Stomach (tissue), 4 donors: ENCODE results near the gene NEU4.

Source experiments
- CTCF ChIP-seq, 7 experiments: fragments of 450-650 bp in 4 of 7; fragments of 200-600 bp in 3 of 7; sonication (generic) in 3 of 7; IDR thresholded peaks; one replicate each; pipeline ENCODE4 v1.5.1; 2016 to 2019; ENCODE audit warnings: antibody characterized with exemption in 7 of 7, control low read depth in 2 of 7, mild to moderate bottlenecking in 1 of 7
- POLR2A ChIP-seq, 4 donors: fragments of 450-650 bp; IDR thresholded peaks; one replicate each; pipeline ENCODE4 v1.6.1; 2016; ENCODE audit warnings: antibody characterized with exemption in 4 of 4, control low read depth in 2 of 4, mild to moderate bottlenecking in 1 of 4, moderate library complexity in 1 of 4

- no peak for TF ChIP-seq CTCF (IDR thresholded peaks at IDR 0.05)
- no peak for TF ChIP-seq POLR2A (IDR thresholded peaks at IDR 0.05)
Observed at GRCh38 chr2:241835611-241836010, 26.6 kb downstream of the NEU4 start.
